Glutamatergic neuron (in vitro differentiated cells): ENCODE results near the gene MXD4. TPM values are rescaled to one million over a fixed set of nuclear protein-coding genes. Genes with fewer than 3 reads are reported as not detected.
"Not testable (repeated sequence)": the region's sequence is repeated elsewhere in the genome, so short reads cannot be mapped to it uniquely, and the experiment has no call there.

Source experiments
- DNase-seq: peaks from one replicate; pipeline ENCODE4 v3.0.0; 2022
- H3K27ac Mint-ChIP-seq: one replicate; pipeline ENCODE4 v1.8.0; 2020; ENCODE audit warnings: mild to moderate bottlenecking, mixed read lengths, inconsistent platforms; ENCODE audit not compliant: unreplicated experiment
- H3K27me3 Mint-ChIP-seq: one replicate; pipeline ENCODE4 v1.8.0; 2020; ENCODE audit warnings: mild to moderate bottlenecking, moderate library complexity, mixed read lengths, inconsistent platforms; ENCODE audit not compliant: unreplicated experiment
- H3K36me3 Mint-ChIP-seq: one replicate; pipeline ENCODE4 v1.8.0; 2020; ENCODE audit warnings: mild to moderate bottlenecking, mixed read lengths, inconsistent platforms; ENCODE audit not compliant: unreplicated experiment
- H3K4me1 Mint-ChIP-seq: one replicate; pipeline ENCODE4 v1.8.0; 2020; ENCODE audit warnings: mild to moderate bottlenecking, low read depth, mixed read lengths, inconsistent platforms; ENCODE audit not compliant: unreplicated experiment
- H3K4me3 Mint-ChIP-seq: one replicate; pipeline ENCODE4 v1.8.0; 2020; ENCODE audit warnings: mild to moderate bottlenecking, mixed read lengths, inconsistent platforms; ENCODE audit not compliant: unreplicated experiment
- H3K9me3 Mint-ChIP-seq: one replicate; pipeline ENCODE4 v1.8.0; 2020; ENCODE audit warnings: mild to moderate bottlenecking, moderate library complexity, mixed read lengths, inconsistent platforms; ENCODE audit not compliant: unreplicated experiment
- CTCF ChIP-seq: fragments of 200-600 bp; sonication (generic); IDR thresholded peaks from one replicate; pipeline ENCODE4 v1.5.0; 2021; ENCODE audit not compliant: partially characterized antibody, unreplicated experiment
- total RNA-seq: library from RNA; stranded (reverse); fragmentation: NEBNext Ultra II Directional; extraction: Animal tissue kit (Norgen Biotek cat#: 25700); gene quantifications from one replicate; pipeline ENCODE4 v1.2.1, GENCODE V29; 2021; ENCODE audit not compliant: unreplicated experiment

Gene MXD4
- total RNA-seq, 1 donor from 2014 or later = 143 TPM

GRCh38 chr4:2219233-2219760 is 42.6 kb downstream of the MXD4 start:
- no peak overlapping the region for H3K27ac Mint-ChIP-seq
- no peaks in the 10 kb centered on the region for H3K4me1 Mint-ChIP-seq
- H3K9me3 Mint-ChIP-seq = peaks cover 2% of the 10 kb centered on the region
- peaks cover 3% of the 10 kb centered on the region for H3K27me3 Mint-ChIP-seq
- no peaks in the 10 kb centered on the region for H3K36me3 Mint-ChIP-seq
- DNase-seq = no peak
- H3K4me3 Mint-ChIP-seq = no peak overlapping the region
- no peak for TF ChIP-seq CTCF

GRCh38 chr4:2218436-2218835 is 43.5 kb downstream of the MXD4 start:
- peaks cover 3% of the 10 kb centered on the region for H3K27me3 Mint-ChIP-seq

GRCh38 chr4:2217726-2218125 is 44.2 kb downstream of the MXD4 start:
- Mint-ChIP-seq H3K9me3 (peaks cover under 1% of the 10 kb centered on the region), H3K36me3 (no peaks in the 10 kb centered on the region), H3K4me3 (no peak overlapping the region), H3K27me3 (peaks cover 3% of the 10 kb centered on the region), H3K27ac (no peak overlapping the region), H3K4me1 (no peaks in the 10 kb centered on the region)
- no peak for DNase-seq
- TF ChIP-seq CTCF = no peak

More at GRCh38 chr4:2218436-2218835, 43.5 kb downstream of the MXD4 start:
- TF ChIP-seq CTCF = no peak
- Mint-ChIP-seq H3K27ac (no peak overlapping the region), H3K4me3 (no peak overlapping the region), H3K4me1 (no peaks in the 10 kb centered on the region), H3K36me3 (no peaks in the 10 kb centered on the region), H3K9me3 (peaks cover 2% of the 10 kb centered on the region)
- DNase-seq = no peak

GRCh38 chr4:2212831-2213230 is 49.1 kb downstream of the MXD4 start:
- Mint-ChIP-seq H3K9me3 (no peaks in the 10 kb centered on the region), H3K27me3 (no peaks in the 10 kb centered on the region), H3K36me3 (no peaks in the 10 kb centered on the region), H3K27ac (no peak overlapping the region), H3K4me3 (no peak overlapping the region), H3K4me1 (no peaks in the 10 kb centered on the region)
- DNase-seq = no peak
- no peak for TF ChIP-seq CTCF

GRCh38 chr4:2202789-2203188 is 59.1 kb downstream of the MXD4 start:
- not testable (repeated sequence) for H3K4me3 Mint-ChIP-seq, H3K4me1 Mint-ChIP-seq, H3K9me3 Mint-ChIP-seq, DNase-seq, H3K27ac Mint-ChIP-seq, H3K27me3 Mint-ChIP-seq
- H3K36me3 Mint-ChIP-seq = peaks cover 12% of the 10 kb centered on the region

Other genes with a start within 250 kb of the MXD4 start
- 8.3 TPM for gene NAT8L, start 202.8 kb downstream of the MXD4 start, total RNA-seq
- gene HAUS3, start 20.0 kb downstream of the MXD4 start, total RNA-seq = 15.6 TPM
- 6.8 TPM for gene POLN, start 20.0 kb downstream of the MXD4 start, total RNA-seq
- gene ZFYVE28, start 156.5 kb upstream of the MXD4 start, total RNA-seq = 4.8 TPM
- not detected for gene CFAP99, start 156.8 kb upstream of the MXD4 start, total RNA-seq
- 73.6 TPM for gene RNF4, start 207.0 kb upstream of the MXD4 start, total RNA-seq